Erythroblast (primary cell): ENCODE measurements around the gene XIST.

Source experiments
- GATA1 ChIP-seq: IDR thresholded peaks from 2 replicates; pipeline ENCODE4 v1.6.1; 2011; ENCODE audit warnings: low read depth, mild to moderate bottlenecking, control low read depth, low read length, moderate library complexity
- POLR2A ChIP-seq: IDR thresholded peaks from 2 replicates; pipeline ENCODE4 v1.6.1; 2011; ENCODE audit warnings: mild to moderate bottlenecking, low read length

- no peak for TF ChIP-seq POLR2A
- TF ChIP-seq GATA1: no peak
These were observed 3.4 kb downstream of the XIST start for GRCh38 chrX:73849073-73849472.
